Tongue (tissue), 2 donors: ENCODE data around the gene MSRB1. TPM values are rescaled to one million over a fixed set of nuclear protein-coding genes. Genes with fewer than 3 reads are reported as not detected.
"Not testable (repeated sequence)": the region's sequence is repeated elsewhere in the genome, so short reads cannot be mapped to it uniquely, and the experiment has no call there.

Source experiments
- DNase-seq: peaks from one replicate; pipeline ENCODE4 v3.0.0-alpha.2; 2015
- total RNA-seq: library from RNA; depleted of rRNA; stranded (reverse); fragments of >200 nt; gene quantifications from one replicate; pipeline ENCODE4 v1.2.3, GENCODE V29; 2014

Gene MSRB1
- total RNA-seq, 1 donor from 2014 or later: 9.2 TPM

GRCh38 chr16:1938910-1939309 is 4.1 kb downstream of the MSRB1 start:
- no peak for DNase-seq

DNA sequence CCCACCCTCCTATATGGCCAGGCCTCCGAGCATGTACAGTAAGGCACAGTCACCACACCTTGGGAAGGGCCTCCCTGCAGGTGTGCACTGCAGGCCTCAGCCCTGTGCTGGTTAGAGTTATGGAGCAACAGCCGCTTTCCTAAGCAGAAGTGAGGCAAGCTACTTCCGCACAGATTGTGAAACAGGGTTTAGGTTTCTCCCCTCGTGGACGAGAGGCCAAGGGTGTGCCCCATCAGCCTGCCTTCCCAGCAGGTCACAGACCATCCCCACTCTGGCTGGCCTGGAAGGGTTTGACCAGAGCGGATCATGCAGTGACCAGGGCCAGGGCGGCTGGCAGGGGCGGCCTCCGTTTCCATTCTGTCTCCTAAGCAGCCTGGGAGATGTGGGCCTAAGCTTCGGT is 4.7 kb downstream of the MSRB1 start:
- no peak for DNase-seq

DNA sequence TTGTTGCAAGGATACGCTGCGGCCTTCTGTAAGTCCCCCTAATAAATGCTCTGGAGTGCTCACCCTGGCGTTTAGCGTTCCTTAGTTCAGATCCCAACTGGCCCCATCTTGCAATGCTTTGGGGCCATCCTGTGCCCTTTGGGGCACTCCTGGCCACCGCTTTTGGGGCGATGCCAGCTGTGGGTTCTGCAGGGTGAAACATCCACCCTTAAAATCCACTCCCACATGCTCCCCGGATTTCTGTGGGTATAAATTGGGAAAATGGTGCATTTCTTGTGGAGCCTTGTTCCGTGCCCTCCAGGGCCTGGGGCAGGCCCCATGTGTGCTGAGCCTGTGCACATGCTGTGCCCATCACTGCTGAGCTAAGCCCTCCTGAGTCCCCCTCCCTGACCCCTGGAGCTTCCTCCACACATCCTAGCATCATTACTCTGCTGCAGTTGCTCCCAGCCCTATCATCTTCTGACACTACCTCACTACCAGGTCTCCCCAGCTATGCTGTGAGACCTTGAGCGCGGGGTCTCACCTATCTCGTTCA is 6.0 kb downstream of the MSRB1 start:
- DNase-seq: no peak

- DNase-seq: no peak
Measured at GRCh38 chr16:1933097-1933661, 9.8 kb downstream of the MSRB1 start.

GRCh38 chr16:1932050-1933028 is 10.7 kb downstream of the MSRB1 start:
- no peak for DNase-seq

GRCh38 chr16:1930338-1930720 is 12.7 kb downstream of the MSRB1 start:
- DNase-seq: no peak

DNA sequence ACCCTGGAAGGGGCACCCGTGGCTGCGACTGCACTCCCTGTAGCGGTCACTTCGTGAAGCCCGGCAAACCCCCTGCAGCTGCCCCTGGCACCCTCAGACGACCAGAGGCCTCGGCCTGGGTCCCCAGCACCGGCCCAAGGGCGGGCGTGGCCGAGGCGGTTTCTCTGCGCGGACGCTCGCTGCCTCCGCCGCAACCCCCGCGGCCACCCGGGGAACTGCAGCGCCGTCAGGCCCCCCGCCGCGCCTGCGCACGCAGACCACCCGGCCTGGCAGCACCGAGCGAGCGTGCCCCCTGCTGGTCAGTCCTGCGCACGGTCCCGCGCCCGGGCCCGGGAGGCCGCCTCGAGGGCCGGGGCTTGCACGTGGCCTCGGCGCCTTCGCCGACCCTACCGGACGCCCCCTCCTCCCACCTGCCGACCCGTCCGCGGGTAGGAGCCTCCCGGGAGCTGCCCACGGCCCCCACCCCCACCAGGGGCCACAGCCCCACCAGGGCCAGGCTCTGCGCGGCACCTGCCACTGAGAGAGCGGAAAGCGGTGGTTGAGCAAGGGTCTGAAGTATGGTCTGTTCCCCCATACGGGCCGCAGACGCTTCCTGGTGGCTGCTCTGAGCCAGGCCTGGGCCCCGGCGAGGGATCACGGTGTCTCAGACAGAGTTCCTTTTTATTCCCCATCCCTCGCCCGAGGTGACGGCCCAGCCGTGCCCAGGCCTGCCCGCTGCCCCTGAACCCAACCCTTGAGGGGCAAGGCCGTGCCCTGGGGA is 13.2 kb downstream of the MSRB1 start:
- DNase-seq: peak; percentile 94

DNA sequence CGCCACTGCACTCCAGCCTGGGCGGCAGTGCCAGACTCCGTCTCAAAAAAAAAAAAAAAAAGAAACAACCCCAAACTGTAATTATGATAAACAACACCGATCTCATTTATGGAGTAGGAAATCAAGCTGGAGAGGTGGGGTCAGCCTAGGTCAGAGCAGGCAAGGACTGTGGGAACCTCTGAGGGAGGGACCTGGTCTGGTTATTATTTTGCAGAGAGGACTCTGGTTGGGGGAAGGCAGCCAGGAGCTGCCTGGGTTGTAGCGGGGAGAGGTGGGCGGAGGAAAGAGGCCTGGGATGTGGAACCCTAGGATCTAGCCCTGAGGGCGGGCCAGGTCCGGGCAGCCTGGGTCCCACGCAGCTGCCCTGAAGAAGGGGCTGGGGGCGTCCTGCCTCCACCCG is 13.9 kb downstream of the MSRB1 start:
- no peak for DNase-seq

DNA sequence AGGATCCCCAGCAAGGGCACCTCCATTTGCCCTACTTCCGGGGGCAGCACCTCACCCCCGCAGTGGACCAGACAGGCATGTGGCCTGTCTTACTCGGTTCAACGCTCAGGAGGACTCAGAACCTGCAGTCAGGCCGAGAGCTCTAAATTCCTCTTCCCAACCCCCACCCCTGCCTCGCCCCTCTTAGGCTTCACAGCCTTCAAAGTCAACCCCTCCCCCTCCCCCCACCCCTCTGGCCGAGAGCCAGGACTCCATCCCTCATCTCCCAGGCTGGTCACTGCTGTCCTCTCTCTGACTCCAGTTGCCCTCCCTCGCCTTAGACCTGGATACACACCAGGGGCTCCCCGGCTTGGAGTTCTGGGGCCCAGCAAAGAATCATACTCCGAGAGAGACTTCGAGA is 16.7 kb downstream of the MSRB1 start:
- DNase-seq: no peak

- no peak for DNase-seq
Measured at GRCh38 chr16:1924095-1924494, 18.9 kb downstream of the MSRB1 start.

GRCh38 chr16:1923299-1924034 is 19.5 kb downstream of the MSRB1 start:
- peak; percentile 83 for DNase-seq

- DNase-seq: no peak
Measured at GRCh38 chr16:1922357-1922756, 20.6 kb downstream of the MSRB1 start.

DNA sequence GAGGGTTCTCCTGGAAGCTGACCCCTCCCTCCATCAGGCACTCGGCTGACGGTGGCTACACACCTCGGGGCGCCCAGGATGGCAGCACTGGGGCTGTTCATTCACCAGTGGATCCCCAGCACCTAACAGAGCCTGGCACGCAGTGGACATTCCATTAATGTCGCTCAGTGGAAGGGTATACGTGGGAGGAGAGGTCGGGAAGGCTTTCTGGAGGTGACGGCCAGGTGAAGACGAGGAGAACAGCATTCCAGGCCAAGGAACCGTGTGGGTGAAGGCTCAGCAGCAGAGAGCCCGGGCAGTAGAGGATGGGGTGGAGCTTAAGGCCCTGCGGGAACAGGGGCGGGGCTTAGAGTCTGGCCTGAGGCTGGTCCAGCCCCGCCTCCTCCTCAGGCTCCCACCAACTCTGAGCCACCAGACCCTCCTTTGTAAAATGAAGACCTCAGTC is 22.2 kb downstream of the MSRB1 start:
- no peak for DNase-seq

- not testable (repeated sequence) for DNase-seq
Measured at GRCh38 chr16:1920122-1920521, 22.9 kb downstream of the MSRB1 start.

- no peak for DNase-seq
Measured at GRCh38 chr16:1919327-1919998, 23.5 kb downstream of the MSRB1 start.

GRCh38 chr16:1918351-1919326 is 24.4 kb downstream of the MSRB1 start, which contains the start of gene HS3ST6:
TSS of gene HS3ST6 (minus strand) at chr16:1918415. CDS start at chr16:1918323, 92 bp downstream.
- DNase-seq: no peak

- DNase-seq: no peak
Measured at GRCh38 chr16:1917665-1918350, 25.2 kb downstream of the MSRB1 start.

- DNase-seq: no peak
Measured at GRCh38 chr16:1917056-1917664, 25.8 kb downstream of the MSRB1 start.

- no peak for DNase-seq
Measured at GRCh38 chr16:1916640-1916990, 26.4 kb downstream of the MSRB1 start.
